ENCODE measurements around the gene PKD2L1.

Gene PKD2L1

DNA sequence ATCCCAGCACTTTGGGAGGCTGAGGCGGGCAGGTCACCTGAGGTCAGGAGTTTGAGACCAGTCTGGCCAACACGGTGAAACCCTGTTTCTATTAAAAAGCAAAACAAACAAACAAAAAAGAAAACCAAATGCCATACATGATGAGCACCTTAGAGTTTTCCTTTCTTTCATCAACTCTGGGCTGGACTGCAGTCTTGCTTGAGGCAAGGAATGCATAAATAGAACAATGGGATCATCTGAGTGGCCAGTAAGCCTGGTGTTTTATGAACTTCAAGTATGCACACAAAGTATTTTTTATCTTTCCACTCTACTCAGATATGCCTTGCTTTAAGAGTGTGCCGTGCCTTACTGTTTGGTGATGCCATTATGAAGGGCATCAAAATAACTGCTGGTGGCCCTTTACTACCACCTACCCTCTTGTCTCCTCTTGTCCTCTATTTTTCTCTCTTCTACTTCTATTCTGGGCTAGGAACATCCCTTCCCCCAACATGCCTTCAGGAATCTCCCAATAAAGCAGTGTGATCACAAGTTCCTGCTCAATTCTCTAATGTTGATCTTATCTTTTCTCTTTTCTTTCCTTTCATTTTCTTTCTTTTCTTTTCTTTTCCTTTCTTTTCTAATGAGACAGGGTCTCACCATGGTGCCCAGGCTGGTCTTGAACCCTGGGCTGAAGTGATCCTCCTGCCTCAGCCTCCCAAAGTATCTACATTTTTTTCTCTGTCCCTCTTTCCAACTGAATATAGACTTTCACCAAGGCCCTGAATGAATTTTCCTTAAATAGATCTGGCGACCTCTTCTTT, 27.2 kb upstream of the PKD2L1 start:
- in situ Hi-C loops (cut with MboI; ENCODE audit: low pct_unique_long_range_greater_than_20kb, low sequenced_read_pairs): no loop called here
- DNase-seq: no peak

DNA sequence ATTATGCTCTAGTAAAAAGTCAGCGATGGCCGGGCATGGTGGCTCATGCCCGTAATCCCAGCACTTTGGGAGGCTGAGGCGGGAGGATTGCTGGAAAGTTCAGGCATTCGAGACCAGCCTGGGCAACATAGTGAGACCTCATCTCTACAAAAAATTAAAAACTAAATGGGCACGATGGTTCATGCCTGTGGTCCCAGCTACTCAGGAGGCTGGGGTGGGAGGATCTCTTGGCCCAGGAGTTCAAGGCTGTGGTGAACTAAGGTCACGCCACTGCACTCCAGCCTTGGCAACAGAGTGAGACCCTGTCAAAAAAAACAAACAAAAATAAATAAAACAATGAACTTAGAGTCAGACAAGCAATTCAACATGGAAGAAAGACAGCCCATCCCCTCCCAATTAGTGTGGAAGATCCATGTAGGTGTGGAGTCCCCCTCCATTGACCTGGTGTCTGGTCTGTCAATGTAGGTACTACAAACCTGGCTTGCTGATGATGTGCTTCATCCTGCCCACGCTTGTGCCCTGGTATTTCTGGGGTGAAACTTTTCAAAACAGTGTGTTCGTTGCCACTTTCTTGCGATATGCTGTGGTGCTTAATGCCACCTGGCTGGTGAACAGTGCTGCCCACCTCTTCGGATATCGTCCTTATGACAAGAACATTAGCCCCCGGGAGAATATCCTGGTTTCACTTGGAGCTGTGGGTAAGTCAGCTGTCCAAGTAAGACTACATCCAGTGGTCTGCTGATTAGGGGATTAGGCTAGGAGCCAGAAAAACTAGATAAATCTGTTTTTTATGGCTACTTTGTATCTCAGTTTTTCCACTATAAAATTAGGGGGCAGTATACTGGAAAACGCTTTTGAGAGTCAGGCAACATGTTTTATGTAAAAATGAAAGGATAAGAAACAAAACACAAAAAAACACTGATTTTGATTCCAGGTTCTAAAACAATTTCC, 26.3 kb upstream of the PKD2L1 start:
- in situ Hi-C loops (cut with MboI; ENCODE audit: low pct_unique_long_range_greater_than_20kb, low sequenced_read_pairs): no loop called here
- DNase-seq: no peak

GRCh38 chr10:100355086-100355485, 25.1 kb upstream of the PKD2L1 start:
- in situ Hi-C loops (cut with MboI; ENCODE audit: low pct_unique_long_range_greater_than_20kb, low sequenced_read_pairs): no loop called here

GRCh38 chr10:100353770-100354485, 23.9 kb upstream of the PKD2L1 start:
- no peak for DNase-seq
- in situ Hi-C loops (cut with MboI; ENCODE audit: low pct_unique_long_range_greater_than_20kb, low sequenced_read_pairs): no loop called here

More at GRCh38 chr10:100355086-100355485, 25.1 kb upstream of the PKD2L1 start:
- DNase-seq: no peak

GRCh38 chr10:100350914-100351485, 21.0 kb upstream of the PKD2L1 start:
- in situ Hi-C loops (cut with MboI; ENCODE audit: low pct_unique_long_range_greater_than_20kb, low sequenced_read_pairs): no loop called here
- DNase-seq: no peak

DNA sequence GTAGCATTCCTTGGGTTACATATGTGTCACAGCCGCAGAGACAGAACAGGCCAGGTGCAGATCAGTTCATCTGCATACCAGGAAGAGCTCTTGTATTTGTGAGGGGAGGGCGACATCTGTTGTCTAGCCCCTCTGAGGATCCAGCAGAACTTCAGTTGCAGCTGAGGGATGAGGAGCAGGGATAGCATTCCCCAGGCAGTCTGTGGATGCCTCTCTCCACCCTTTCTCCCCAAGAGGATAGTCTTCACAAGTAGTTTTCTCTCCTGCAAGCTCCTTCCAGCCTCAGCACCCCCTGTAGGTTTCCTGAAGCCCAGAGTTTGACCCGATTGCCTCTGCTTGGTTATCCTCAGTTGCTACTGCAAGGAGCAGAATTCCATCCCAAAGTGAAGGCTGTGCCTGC, 19.6 kb upstream of the PKD2L1 start:
- in situ Hi-C loops (cut with MboI; ENCODE audit: low pct_unique_long_range_greater_than_20kb, low sequenced_read_pairs): loop anchor here (10.0 to 25.0 kb wide), 2 partner anchors 75 to 163 kb away; partner anchors contain the start of gene SEC31B
- DNase-seq: no peak

- DNase-seq: no peak
- in situ Hi-C loops (cut with MboI; ENCODE audit: low pct_unique_long_range_greater_than_20kb, low sequenced_read_pairs): loop anchor here (10.0 to 25.0 kb wide), 2 partner anchors 76 to 163 kb away; partner anchors contain the start of gene SEC31B
Observed at GRCh38 chr10:100349087-100349486, 19.1 kb upstream of the PKD2L1 start.

DNA sequence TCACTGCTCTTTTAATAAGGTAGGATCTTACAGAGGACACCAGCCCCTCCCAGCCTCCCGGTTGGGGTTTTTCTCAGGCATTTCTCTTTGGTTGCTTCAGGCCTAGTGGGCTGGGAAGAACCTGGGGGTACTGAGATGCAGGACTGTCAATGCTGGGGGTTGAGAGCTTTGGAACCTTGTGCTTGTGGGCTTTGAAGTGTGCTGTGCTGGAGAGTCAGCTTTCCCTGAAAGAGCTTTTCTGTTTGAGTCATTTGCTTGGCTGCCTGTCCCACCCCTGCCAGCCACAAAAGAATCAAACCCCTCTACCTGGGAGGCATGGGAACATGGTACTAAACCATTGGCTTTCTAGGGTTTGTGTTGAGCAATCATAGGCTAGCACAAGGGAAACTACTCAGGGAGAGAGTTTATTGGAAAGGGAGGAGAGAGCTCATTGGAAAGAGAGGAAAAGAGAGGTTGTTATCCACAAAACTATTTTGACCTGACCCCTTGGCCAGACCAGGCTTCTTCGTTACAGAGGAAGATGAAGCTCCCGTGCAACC, 18.4 kb upstream of the PKD2L1 start:
- DNase-seq: no peak
- in situ Hi-C loops (cut with MboI; ENCODE audit: low pct_unique_long_range_greater_than_20kb, low sequenced_read_pairs): loop anchor here (10.0 to 25.0 kb wide), 2 partner anchors 76 to 164 kb away; partner anchors contain the start of gene SEC31B

DNA sequence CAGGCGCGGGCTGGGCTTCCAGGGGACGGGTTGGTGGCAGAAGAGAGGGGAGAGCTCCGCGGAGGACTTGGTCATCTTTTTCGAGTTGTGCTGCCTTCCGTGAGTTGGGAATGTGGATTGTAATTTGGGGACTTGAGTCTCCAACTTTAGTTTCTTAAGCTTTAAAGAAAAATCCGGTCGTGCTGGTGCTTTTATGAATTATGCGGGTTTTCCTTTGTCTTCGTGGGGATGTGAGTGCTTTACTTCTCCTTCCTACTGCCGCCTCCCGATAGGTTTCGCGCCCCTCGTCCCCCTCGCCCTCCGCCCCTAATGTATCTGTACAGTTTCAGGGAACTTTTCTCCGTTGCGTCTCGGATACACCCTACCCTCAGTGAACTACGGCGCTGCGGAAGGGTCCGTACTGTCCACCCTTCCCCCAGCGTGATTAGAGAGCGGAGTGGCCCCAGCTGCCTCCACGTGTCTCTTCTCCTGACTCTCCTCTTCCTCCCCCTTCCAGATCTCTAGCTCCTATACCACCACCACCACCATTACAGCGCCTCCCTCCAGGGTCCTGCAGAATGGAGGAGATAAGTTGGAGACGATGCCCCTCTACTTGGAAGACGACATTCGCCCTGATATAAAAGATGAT, 17.7 kb upstream of the PKD2L1 start:
- in situ Hi-C loops (cut with MboI; ENCODE audit: low pct_unique_long_range_greater_than_20kb, low sequenced_read_pairs): loop anchor here (10.0 to 25.0 kb wide), 2 partner anchors 77 to 165 kb away; partner anchors contain the start of gene SEC31B

GRCh38 chr10:100346765-100347567, 16.9 kb upstream of the PKD2L1 start, which contains the start of gene SCD:
TSS of gene SCD (plus strand) at chr10:100347233. CDS start at chr10:100347505, 272 bp downstream.
- peak; percentile 96 for DNase-seq
- in situ Hi-C loops (cut with MboI; ENCODE audit: low pct_unique_long_range_greater_than_20kb, low sequenced_read_pairs): loop anchor here (10.0 to 25.0 kb wide), 2 partner anchors 78 to 165 kb away; partner anchors contain the start of gene SEC31B

More for the DNA sequence above, 17.7 kb upstream of the PKD2L1 start:
- DNase-seq: peak; percentile 51

GRCh38 chr10:100346351-100346764, 16.3 kb upstream of the PKD2L1 start:
- in situ Hi-C loops (cut with MboI; ENCODE audit: low pct_unique_long_range_greater_than_20kb, low sequenced_read_pairs): loop anchor here (10.0 to 25.0 kb wide), 2 partner anchors 78 to 166 kb away; partner anchors contain the start of gene SEC31B
- peak; percentile 69 for DNase-seq

DNA sequence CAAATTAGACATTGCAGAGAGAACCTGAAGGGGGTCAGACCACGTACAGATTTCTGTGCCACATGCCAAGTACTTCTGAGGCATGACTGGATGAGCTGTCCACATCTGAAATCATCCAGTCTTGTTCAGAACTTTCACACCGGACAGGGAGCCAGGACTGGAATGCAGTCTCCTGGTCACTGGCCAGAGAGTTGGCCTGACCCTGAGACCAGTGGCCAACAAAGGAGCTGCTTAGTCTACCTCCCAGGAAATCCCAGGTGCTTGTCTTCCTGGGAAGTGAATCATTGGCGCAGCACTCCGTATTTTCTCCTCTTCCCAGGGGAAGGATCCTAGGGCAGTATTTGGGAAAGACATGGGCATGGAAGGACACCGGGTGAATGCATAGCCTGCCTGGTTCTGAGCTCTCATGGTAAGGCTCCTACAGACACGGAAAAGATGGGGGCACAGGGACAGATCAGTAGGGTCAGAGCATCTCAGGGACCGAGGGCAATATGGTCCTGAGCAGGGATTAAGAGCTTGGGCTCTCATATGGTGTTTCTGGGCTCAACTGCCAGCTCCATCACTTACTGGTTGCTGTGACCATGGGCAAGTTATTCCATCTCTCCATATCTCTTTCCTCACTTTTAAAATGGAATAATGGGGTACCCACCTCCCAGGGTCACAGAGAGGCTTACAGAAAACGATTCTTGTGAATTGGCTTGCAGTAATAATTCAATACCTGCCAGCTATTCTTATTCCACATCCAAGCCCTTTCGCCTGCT, 15.7 kb upstream of the PKD2L1 start:
- in situ Hi-C loops (cut with MboI; ENCODE audit: low pct_unique_long_range_greater_than_20kb, low sequenced_read_pairs): loop anchor here (10.0 to 25.0 kb wide), 2 partner anchors 79 to 167 kb away; partner anchors contain the start of gene SEC31B
- no peak for DNase-seq

GRCh38 chr10:100344241-100344788, 14.3 kb upstream of the PKD2L1 start:
- in situ Hi-C loops (cut with MboI; ENCODE audit: low pct_unique_long_range_greater_than_20kb, low sequenced_read_pairs): loop anchor here (10.0 to 25.0 kb wide), 2 partner anchors 80 to 168 kb away; partner anchors contain the start of gene SEC31B
- DNase-seq: no peak

GRCh38 chr10:100342627-100342972, 12.6 kb upstream of the PKD2L1 start:
- in situ Hi-C loops (cut with MboI; ENCODE audit: low pct_unique_long_range_greater_than_20kb, low sequenced_read_pairs): loop anchor here (10.0 to 25.0 kb wide), 2 partner anchors 82 to 170 kb away; partner anchors contain the start of gene SEC31B
- DNase-seq: no peak

DNA sequence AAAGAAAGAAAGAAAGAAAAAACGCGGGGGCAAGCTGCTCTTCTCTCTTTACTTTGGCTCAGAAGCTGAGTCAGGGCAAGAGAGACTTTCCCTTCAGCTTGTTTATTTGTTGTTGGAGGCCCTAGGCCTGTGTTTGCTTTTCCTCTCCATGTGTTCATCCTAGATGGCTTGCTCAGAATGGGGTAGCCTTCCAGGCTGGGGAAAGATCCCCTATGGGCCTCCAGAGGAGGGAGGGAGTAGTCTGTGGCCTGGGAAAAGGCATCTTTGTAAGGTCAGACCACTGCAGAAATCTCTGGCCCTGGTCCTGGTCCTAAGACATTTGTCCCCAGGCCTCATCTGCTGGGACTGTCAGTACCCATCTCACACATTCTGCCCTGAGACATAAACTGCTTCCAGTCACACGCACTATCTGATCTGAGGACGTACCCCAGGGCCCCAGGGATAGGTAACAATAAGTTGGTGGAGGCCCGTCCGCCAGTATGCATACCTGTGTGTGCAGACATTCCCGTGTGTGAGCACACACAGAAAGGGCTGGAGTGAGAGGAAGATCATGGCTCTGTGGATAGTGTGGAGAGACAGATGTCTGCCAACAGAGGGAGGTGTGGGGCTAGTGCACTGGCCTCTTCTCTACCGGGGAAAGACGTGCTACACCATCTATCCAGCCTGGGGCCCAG, 12.1 kb upstream of the PKD2L1 start:
- DNase-seq: peak; percentile 76
- in situ Hi-C loops (cut with MboI; ENCODE audit: low pct_unique_long_range_greater_than_20kb, low sequenced_read_pairs): loop anchor here (10.0 to 25.0 kb wide), 2 partner anchors 83 to 170 kb away; partner anchors contain the start of gene SEC31B

Data from KBM-7 (cell line).